HEK293 (cell line): ENCODE data around the gene HM13.

Experiments used
- CTCF ChIA-PET: fragments of 350-600 bp; formaldehyde crosslinking; extraction: SDS; loops from one replicate; lab custom pipeline; 2021; ENCODE audit warnings: antibody characterized with exemption; lab: Yijun Ruan, JAX
- POLR2A ChIA-PET: fragments of 300-600 bp; formaldehyde crosslinking; extraction: SDS; loops from one replicate; lab custom pipeline; 2020; ENCODE audit warnings: antibody characterized with exemption, inconsistent platforms; lab: Yijun Ruan, JAX
- H3K27ac ChIP-seq: fragments of 200-500 bp; sonication (Bioruptor generic); 2 replicates; pipeline ENCODE4 v1.5.1; 2014; ENCODE audit warnings: low read depth, low read length, control low read depth, inconsistent platforms; ENCODE audit errors: extremely low read depth
- H3K36me3 ChIP-seq, 2 experiments: fragments of 200-500 bp in 1 of 2; sonication (Bioruptor generic) in 1 of 2; 1 replicate in 1 of 2; 2 replicates in 1 of 2; pipeline ENCODE4 v1.5.1; 2014 to 2017; ENCODE audit warnings: inconsistent platforms in 2 of 2, low read length in 2 of 2; ENCODE audit not compliant: control insufficient read depth in 2 of 2, insufficient read depth in 1 of 2
- H3K4me1 ChIP-seq: fragments of 200-500 bp; sonication (Bioruptor generic); 2 replicates; pipeline ENCODE4 v1.5.1; 2014; ENCODE audit warnings: mild to moderate bottlenecking, low read length, inconsistent platforms; ENCODE audit not compliant: control insufficient read depth, insufficient read depth
- H3K4me3 ChIP-seq: 2 replicates; pipeline ENCODE4 v1.5.1; 2011; ENCODE audit warnings: low read depth, mild to moderate bottlenecking, control low read depth, low read length, moderate library complexity
- H3K9me3 ChIP-seq: fragments of 200-500 bp; sonication (Bioruptor generic); 2 replicates; pipeline ENCODE4 v1.5.1; 2014; ENCODE audit warnings: low read depth, low read length, inconsistent platforms; ENCODE audit not compliant: control insufficient read depth, insufficient read depth
- BCL11A ChIP-seq: fragments of 450-650 bp; formaldehyde crosslinking; IDR thresholded peaks from 2 replicates; pipeline ENCODE4 v1.5.1; 2016; ENCODE audit warnings: low read depth, missing biosample characterization, missing genetic modification characterization
- HOXC10 ChIP-seq: sonication (generic); formaldehyde crosslinking; IDR thresholded peaks from 2 replicates; pipeline ENCODE4 v1.8.1; 2023; ENCODE audit warnings: mild to moderate bottlenecking, missing genetic modification reagents
- KLF8 ChIP-seq: fragments of 450-650 bp; formaldehyde crosslinking; IDR thresholded peaks from 2 replicates; pipeline ENCODE4 v1.5.1; 2016; ENCODE audit warnings: missing biosample characterization, missing genetic modification characterization
- OVOL3 ChIP-seq: fragments of 450-650 bp; formaldehyde crosslinking; IDR thresholded peaks from 2 replicates; pipeline ENCODE4 v1.5.1; 2016; ENCODE audit warnings: missing biosample characterization, missing genetic modification characterization
- SCRT2 ChIP-seq: fragments of 450-650 bp; formaldehyde crosslinking; IDR thresholded peaks from 2 replicates; pipeline ENCODE4 v1.5.1; 2016; ENCODE audit warnings: missing biosample characterization, missing genetic modification characterization
- ZBTB21 ChIP-seq: fragments of 450-650 bp; formaldehyde crosslinking; IDR thresholded peaks from 2 replicates; pipeline ENCODE4 v1.5.1; 2017; ENCODE audit warnings: missing biosample characterization, missing genetic modification characterization
- ZNF169 ChIP-seq: fragments of 450-650 bp; formaldehyde crosslinking; IDR thresholded peaks from 2 replicates; pipeline ENCODE4 v1.5.1; 2016; ENCODE audit warnings: missing biosample characterization, missing genetic modification characterization
- ZNF2 ChIP-seq: fragments of 450-650 bp; formaldehyde crosslinking; IDR thresholded peaks from 2 replicates; pipeline ENCODE4 v1.5.1; 2016; ENCODE audit warnings: missing biosample characterization, missing genetic modification characterization
- ZNF274 ChIP-seq, 2 experiments: fragments of 200-500 bp in 1 of 2; fragments of 450-650 bp in 1 of 2; sonication (Bioruptor generic) in 1 of 2; formaldehyde crosslinking in 1 of 2; IDR thresholded peaks; 2 replicates each; pipeline versions ENCODE4 v1.5.1 to v1.6.1; 2014 to 2016; ENCODE audit warnings: borderline replicate concordance in 1 of 2, inconsistent platforms in 1 of 2, low read length in 1 of 2, missing biosample characterization in 1 of 2, missing genetic modification characterization in 1 of 2
- ZNF311 ChIP-seq: fragments of 450-650 bp; formaldehyde crosslinking; IDR thresholded peaks from 2 replicates; pipeline ENCODE4 v1.5.1; 2017; ENCODE audit warnings: missing biosample characterization, missing genetic modification characterization, borderline replicate concordance
- ZNF324 ChIP-seq: fragments of 450-650 bp; formaldehyde crosslinking; IDR thresholded peaks from 2 replicates; pipeline ENCODE4 v1.5.1; 2016; ENCODE audit warnings: missing biosample characterization, missing genetic modification characterization
- ZNF423 ChIP-seq: fragments of 450-650 bp; formaldehyde crosslinking; IDR thresholded peaks from 2 replicates; pipeline ENCODE4 v1.5.1; 2016; ENCODE audit warnings: missing biosample characterization, missing genetic modification characterization
- ZNF433 ChIP-seq: fragments of 450-650 bp; formaldehyde crosslinking; IDR thresholded peaks from 2 replicates; pipeline ENCODE4 v1.5.1; 2016; ENCODE audit warnings: missing biosample characterization, missing genetic modification characterization, low read depth
- ZNF510 ChIP-seq: fragments of 450-650 bp; formaldehyde crosslinking; IDR thresholded peaks from 2 replicates; pipeline ENCODE4 v1.5.1; 2018; ENCODE audit warnings: mild to moderate bottlenecking, missing genetic modification characterization, missing biosample characterization; ENCODE audit not compliant: insufficient replicate concordance
- ZNF560 ChIP-seq: fragments of 450-650 bp; formaldehyde crosslinking; IDR thresholded peaks from 2 replicates; pipeline ENCODE4 v1.5.1; 2017; ENCODE audit warnings: missing biosample characterization, missing genetic modification characterization, borderline replicate concordance
- ZNF654 ChIP-seq: fragments of 450-650 bp; formaldehyde crosslinking; IDR thresholded peaks from 2 replicates; pipeline ENCODE4 v1.5.1; 2016; ENCODE audit warnings: low read depth, missing biosample characterization, missing genetic modification characterization
- ZNF660 ChIP-seq: fragments of 450-650 bp; IDR thresholded peaks from 2 replicates; pipeline ENCODE4 v1.5.1; 2018; ENCODE audit warnings: missing biosample characterization, mild to moderate bottlenecking, missing genetic modification characterization
- ZNF664 ChIP-seq: fragments of 450-650 bp; formaldehyde crosslinking; IDR thresholded peaks from 2 replicates; pipeline ENCODE4 v1.5.1; 2016; ENCODE audit warnings: missing biosample characterization, missing genetic modification characterization
- ZNF830 ChIP-seq: fragments of 450-650 bp; IDR thresholded peaks from 2 replicates; pipeline ENCODE4 v1.5.0; 2018; ENCODE audit warnings: missing biosample characterization, missing genetic modification characterization, low read depth, mild to moderate bottlenecking, moderate library complexity
- TF ChIP-seq, protein P1 (sequence below): fragments of 450-650 bp; formaldehyde crosslinking; conservative IDR thresholded peaks from 2 replicates; pipeline ENCODE4 v1.5.1; 2016; ENCODE audit warnings: low read depth, missing biosample characterization, missing genetic modification characterization
- TF ChIP-seq, protein P2 (sequence below): fragments of 450-650 bp; formaldehyde crosslinking; IDR thresholded peaks from 2 replicates; pipeline ENCODE4 v1.5.1; 2017; ENCODE audit warnings: missing biosample characterization, missing genetic modification characterization
- TF ChIP-seq, protein P3 (sequence below): fragments of 450-650 bp; IDR thresholded peaks from 2 replicates; pipeline ENCODE4 v1.5.1; 2018; ENCODE audit warnings: missing biosample characterization, missing genetic modification characterization
- TF ChIP-seq, protein P4 (sequence below): fragments of 450-650 bp; formaldehyde crosslinking; IDR thresholded peaks from 2 replicates; pipeline ENCODE4 v1.5.1; 2016; ENCODE audit warnings: missing biosample characterization, missing genetic modification characterization

The HM13 gene, protein sequence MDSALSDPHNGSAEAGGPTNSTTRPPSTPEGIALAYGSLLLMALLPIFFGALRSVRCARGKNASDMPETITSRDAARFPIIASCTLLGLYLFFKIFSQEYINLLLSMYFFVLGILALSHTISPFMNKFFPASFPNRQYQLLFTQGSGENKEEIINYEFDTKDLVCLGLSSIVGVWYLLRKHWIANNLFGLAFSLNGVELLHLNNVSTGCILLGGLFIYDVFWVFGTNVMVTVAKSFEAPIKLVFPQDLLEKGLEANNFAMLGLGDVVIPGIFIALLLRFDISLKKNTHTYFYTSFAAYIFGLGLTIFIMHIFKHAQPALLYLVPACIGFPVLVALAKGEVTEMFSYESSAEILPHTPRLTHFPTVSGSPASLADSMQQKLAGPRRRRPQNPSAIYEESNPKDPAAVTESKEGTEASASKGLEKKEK

DNA sequence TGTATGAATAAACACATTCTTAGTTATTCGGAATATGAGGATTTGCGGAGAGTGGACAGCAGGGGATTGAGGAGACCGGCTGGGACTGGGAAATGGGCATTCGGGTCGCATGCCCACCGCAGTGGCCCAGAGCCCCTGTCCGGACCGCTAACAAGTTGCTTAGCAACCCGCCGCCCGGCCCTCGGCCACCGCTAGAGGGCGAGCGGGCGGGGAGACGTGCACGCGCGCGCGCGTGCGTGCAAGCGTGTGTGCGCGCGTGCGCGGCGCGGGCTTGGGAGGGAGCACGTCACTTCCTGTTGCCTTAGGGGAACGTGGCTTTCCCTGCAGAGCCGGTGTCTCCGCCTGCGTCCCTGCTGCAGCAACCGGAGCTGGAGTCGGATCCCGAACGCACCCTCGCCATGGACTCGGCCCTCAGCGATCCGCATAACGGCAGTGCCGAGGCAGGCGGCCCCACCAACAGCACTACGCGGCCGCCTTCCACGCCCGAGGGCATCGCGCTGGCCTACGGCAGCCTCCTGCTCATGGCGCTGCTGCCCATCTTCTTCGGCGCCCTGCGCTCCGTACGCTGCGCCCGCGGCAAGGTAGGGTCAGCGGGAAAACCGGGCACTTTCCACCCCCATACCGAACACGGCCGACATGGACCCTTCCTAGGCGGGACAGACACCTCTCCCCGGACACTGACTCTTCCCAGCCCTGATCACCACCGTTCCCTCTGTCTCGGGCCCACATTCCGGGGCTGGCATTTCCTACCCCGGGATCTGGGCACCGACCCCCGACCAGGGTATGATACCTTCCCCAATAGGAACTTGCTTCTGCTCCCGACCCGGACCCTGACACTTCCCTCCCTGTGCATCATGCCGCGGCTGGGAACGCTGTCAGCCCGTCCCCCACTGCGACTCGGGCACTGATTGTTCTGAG is at the start of gene HM13:
Gene HM13 (plus strand): TSS at position 289 of the 918 bp plus-strand sequence. CDS start 110 bp downstream, at position 399.
- ChIA-PET CTCF (interaction anchor here (0.6 to 0.7 kb wide), 4 partner anchors 11 to 1923 kb away, joined by 3 to 4 read pairs (median 4); no protein-coding TSS in a partner anchor), POLR2A (interaction anchor here (0.7 to 1.0 kb wide), 2 partner anchors 11 to 46 kb away, joined by 3 read pairs; no protein-coding TSS in a partner anchor)
- Histone ChIP-seq H3K4me3 (peak within 1 kb of the TSS; percentile 65), H3K4me1 (peaks cover 2% of the 10 kb centered on the region; the same call in 1 of the 2 replicates), H3K9me3 (no peaks in the 10 kb centered on the region), H3K27ac (peak within 1 kb of the TSS; percentile 61; the same call in 1 of the 2 replicates), H3K36me3 (peaks cover 0 to 28% of the 10 kb centered on the region in 2 experiments; a peak in 2 of 3 replicates)
- TF ChIP-seq, protein P1, sequence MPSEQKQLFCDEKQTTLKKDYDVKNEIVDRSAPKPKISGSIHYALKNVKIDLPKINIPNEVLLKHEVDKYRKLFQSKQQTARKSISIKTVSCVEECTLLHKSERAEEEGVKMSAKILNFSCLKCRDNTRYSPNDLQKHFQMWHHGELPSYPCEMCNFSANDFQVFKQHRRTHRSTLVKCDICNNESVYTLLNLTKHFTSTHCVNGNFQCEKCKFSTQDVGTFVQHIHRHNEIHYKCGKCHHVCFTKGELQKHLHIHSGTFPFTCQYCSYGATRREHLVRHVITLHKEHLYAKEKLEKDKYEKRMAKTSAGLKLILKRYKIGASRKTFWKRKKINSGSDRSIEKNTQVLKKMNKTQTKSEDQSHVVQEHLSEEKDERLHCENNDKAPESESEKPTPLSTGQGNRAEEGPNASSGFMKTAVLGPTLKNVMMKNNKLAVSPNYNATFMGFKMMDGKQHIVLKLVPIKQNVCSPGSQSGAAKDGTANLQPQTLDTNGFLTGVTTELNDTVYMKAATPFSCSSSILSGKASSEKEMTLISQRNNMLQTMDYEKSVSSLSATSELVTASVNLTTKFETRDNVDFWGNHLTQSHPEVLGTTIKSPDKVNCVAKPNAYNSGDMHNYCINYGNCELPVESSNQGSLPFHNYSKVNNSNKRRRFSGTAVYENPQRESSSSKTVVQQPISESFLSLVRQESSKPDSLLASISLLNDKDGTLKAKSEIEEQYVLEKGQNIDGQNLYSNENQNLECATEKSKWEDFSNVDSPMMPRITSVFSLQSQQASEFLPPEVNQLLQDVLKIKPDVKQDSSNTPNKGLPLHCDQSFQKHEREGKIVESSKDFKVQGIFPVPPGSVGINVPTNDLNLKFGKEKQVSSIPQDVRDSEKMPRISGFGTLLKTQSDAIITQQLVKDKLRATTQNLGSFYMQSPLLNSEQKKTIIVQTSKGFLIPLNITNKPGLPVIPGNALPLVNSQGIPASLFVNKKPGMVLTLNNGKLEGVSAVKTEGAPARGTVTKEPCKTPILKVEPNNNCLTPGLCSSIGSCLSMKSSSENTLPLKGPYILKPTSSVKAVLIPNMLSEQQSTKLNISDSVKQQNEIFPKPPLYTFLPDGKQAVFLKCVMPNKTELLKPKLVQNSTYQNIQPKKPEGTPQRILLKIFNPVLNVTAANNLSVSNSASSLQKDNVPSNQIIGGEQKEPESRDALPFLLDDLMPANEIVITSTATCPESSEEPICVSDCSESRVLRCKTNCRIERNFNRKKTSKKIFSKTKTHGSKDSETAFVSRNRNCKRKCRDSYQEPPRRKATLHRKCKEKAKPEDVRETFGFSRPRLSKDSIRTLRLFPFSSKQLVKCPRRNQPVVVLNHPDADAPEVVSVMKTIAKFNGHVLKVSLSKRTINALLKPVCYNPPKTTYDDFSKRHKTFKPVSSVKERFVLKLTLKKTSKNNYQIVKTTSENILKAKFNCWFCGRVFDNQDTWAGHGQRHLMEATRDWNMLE (tag by site-specific recombination), result no peak
- TF ChIP-seq HOXC10 (no peak), SCRT2 (tag by site-specific recombination) (peak; percentile 57), ZNF2 (peak; percentile 74), ZNF423 (tag by site-specific recombination) (no peak), ZNF830 (tag by site-specific recombination) (no peak), ZNF169 (no peak), ZNF324 (peak; percentile 51; the same call in 1 of the 2 replicates), KLF8 (tag by site-specific recombination) (peak; percentile 97), ZNF510 (tag by site-specific recombination) (no peak), ZNF660 (tag by site-specific recombination) (no peak; the same call in 1 of the 2 replicates), ZNF274 (IDR thresholded peaks at IDR 0.05; ENCODE audit: low read length) (no peak), ZNF274 (tag by site-specific recombination; IDR thresholded peaks at IDR 0.05; ENCODE audit: borderline replicate concordance) (no peak), ZNF311 (no peak), ZBTB21 (tag by site-specific recombination) (no peak), BCL11A (tag by site-specific recombination) (no peak), ZNF664 (tag by site-specific recombination) (no peak), OVOL3 (tag by site-specific recombination) (no peak), ZNF433 (tag by site-specific recombination) (no peak), ZNF560 (tag by site-specific recombination) (no peak), ZNF654 (tag by site-specific recombination) (no peak)
- TF ChIP-seq, protein P2, sequence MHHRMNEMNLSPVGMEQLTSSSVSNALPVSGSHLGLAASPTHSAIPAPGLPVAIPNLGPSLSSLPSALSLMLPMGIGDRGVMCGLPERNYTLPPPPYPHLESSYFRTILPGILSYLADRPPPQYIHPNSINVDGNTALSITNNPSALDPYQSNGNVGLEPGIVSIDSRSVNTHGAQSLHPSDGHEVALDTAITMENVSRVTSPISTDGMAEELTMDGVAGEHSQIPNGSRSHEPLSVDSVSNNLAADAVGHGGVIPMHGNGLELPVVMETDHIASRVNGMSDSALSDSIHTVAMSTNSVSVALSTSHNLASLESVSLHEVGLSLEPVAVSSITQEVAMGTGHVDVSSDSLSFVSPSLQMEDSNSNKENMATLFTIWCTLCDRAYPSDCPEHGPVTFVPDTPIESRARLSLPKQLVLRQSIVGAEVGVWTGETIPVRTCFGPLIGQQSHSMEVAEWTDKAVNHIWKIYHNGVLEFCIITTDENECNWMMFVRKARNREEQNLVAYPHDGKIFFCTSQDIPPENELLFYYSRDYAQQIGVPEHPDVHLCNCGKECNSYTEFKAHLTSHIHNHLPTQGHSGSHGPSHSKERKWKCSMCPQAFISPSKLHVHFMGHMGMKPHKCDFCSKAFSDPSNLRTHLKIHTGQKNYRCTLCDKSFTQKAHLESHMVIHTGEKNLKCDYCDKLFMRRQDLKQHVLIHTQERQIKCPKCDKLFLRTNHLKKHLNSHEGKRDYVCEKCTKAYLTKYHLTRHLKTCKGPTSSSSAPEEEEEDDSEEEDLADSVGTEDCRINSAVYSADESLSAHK (tag by site-specific recombination), result 0 out of 2 replicates have a peak, but pooled peaks have one; percentile 31
- TF ChIP-seq, protein P3, sequence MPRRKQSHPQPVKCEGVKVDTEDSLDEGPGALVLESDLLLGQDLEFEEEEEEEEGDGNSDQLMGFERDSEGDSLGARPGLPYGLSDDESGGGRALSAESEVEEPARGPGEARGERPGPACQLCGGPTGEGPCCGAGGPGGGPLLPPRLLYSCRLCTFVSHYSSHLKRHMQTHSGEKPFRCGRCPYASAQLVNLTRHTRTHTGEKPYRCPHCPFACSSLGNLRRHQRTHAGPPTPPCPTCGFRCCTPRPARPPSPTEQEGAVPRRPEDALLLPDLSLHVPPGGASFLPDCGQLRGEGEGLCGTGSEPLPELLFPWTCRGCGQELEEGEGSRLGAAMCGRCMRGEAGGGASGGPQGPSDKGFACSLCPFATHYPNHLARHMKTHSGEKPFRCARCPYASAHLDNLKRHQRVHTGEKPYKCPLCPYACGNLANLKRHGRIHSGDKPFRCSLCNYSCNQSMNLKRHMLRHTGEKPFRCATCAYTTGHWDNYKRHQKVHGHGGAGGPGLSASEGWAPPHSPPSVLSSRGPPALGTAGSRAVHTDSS (tag by site-specific recombination), result no peak
- TF ChIP-seq, protein P4, sequence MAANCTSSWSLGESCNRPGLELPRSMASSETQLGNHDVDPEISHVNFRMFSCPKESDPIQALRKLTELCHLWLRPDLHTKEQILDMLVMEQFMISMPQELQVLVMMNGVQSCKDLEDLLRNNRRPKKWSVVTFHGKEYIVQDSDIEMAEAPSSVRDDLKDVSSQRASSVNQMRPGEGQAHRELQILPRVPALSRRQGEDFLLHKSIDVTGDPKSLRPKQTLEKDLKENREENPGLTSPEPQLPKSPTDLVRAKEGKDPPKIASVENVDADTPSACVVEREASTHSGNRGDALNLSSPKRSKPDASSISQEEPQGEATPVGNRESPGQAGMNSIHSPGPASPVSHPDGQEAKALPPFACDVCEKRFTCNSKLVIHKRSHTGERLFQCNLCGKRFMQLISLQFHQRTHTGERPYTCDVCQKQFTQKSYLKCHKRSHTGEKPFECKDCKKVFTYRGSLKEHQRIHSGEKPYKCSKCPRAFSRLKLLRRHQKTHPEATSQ (tag by site-specific recombination), result peak; percentile 76; the same call in 1 of the 2 replicates
